C1 segment of cervical spinal cord (tissue), 14 donors: ENCODE measurements around the gene AGAP3.
A peak's percentile ranks its signal among the peaks of the same experiment; 100 is the strongest.

Source experiments
- DNase-seq, 14 donors: peaks; one replicate each; lab custom pipeline; 2025; lab: John Stamatoyannopoulos, UW

AGAP3 gene

GRCh38 chr7:151074817-151075661 lies 11.2 kb upstream of the AGAP3 start:
- DNase-seq = no peak

DNA sequence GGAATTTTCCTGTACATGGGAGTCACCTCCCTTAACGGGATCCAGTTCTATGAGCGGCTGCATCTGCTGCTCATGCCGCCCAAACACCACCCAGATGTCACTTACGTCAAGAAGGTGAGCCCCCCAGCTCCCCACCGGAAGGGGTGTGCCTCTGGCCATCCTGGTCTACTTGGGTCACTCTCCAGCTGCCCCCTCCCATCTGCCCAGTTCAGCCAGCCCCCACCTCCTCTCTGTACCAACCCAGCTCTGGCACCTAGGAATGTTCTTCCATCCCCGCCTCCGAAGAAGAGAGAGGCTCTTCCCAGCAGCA lies 10.7 kb upstream of the AGAP3 start:
- DNase-seq = no peak

DNA sequence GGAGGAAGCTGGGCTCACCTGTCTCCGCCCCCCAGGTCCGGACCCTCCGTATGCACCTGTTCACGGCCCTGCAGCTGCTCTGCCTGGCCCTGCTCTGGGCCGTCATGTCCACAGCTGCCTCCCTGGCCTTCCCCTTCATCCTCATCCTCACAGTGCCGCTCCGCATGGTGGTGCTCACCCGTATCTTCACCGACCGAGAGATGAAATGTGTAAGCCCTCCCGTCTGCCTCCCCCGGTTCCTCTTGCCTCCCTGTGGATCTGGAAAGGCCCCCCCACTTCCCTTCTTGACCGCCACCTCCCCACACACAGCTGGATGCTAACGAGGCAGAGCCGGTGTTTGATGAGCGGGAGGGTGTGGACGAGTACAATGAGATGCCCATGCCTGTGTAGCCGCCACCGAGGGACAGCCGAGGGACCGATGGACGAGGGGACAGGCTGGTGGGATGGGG lies 10.3 kb upstream of the AGAP3 start:
- DNase-seq = no peak

DNA sequence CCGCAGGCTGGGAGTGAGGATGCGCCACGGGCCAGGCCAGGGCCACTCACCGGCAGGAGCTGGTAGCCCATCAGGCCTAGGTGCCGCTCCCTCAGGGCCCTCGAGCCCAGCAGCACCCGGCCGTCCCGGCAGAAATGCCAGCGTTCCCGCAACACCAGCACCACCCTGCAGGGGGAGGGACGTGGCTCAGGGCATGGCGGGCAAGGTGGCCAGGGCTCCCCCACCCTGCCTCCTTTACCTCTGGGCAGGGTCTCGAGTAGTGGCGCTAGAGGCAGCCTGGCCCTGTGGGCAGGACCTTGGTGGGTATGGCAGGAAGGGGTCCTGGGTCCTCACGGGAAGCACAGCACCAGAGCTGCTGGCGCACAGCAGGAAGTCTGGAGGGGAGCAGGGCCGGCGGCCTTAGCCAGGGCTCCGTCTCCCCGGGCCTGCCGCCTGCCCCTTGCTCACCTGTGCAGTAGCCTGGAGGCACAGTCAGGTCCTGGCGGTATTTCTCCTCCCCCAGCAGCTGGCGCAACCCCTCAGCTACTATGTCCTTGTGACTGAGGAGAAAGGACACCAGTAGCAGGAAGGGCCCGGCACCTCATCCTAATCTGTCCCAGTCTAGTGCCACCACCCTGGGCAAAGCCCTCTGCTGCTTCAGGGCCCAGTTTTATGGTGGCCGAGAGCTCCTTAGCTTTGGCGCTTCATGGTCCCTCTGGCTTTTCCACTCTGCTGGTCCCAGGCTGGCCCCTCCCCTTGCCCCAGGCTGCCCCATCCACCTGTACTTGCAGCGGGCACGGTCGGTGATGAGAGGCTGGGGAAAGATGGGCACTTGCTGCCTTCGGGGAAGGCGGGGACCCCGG lies 9.2 kb upstream of the AGAP3 start:
- DNase-seq = no peak

DNA sequence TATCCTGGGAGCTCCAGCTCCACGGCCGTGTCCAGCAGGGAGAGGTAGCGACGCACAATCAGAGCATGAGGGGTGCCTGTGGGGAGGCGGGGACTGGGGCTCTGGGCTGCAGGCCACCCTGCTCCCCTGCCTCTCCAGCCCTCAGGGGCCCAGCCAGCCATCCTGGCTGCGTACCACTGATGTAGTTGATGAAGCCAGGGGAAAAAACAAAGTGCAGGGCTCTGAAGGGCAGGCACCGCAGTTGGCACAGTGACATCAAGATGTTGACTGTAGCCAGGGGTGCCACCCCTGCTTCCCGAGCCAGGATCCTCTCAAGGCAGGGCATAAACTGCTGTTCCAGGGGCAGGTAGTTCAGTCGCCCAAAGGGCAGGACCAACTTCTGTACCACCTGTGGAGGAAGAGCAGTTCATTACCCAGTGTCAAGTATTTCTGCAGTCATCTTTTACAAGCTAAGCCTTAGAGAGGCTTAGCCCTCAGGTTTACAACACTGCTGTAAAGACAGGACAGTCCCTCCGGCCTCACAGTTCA lies 8.5 kb upstream of the AGAP3 start:
- no peak for DNase-seq

GRCh38 chr7:151078233-151079040 lies 7.8 kb upstream of the AGAP3 start:
- no peak for DNase-seq

- DNase-seq = no peak
Measured at GRCh38 chr7:151079199-151079910, 6.9 kb upstream of the AGAP3 start.

- peak in 1 of 14 donors; percentile 52 for DNase-seq
Measured at GRCh38 chr7:151080067-151080521, 6.2 kb upstream of the AGAP3 start.

GRCh38 chr7:151080522-151081169 lies 5.6 kb upstream of the AGAP3 start, which contains the start of gene FASTK:
FASTK (minus strand) TSS chr7:151080809; CDS start chr7:151080766, 43 bp downstream.
- DNase-seq = peak; percentile 37 to 92 (median 84)

DNA sequence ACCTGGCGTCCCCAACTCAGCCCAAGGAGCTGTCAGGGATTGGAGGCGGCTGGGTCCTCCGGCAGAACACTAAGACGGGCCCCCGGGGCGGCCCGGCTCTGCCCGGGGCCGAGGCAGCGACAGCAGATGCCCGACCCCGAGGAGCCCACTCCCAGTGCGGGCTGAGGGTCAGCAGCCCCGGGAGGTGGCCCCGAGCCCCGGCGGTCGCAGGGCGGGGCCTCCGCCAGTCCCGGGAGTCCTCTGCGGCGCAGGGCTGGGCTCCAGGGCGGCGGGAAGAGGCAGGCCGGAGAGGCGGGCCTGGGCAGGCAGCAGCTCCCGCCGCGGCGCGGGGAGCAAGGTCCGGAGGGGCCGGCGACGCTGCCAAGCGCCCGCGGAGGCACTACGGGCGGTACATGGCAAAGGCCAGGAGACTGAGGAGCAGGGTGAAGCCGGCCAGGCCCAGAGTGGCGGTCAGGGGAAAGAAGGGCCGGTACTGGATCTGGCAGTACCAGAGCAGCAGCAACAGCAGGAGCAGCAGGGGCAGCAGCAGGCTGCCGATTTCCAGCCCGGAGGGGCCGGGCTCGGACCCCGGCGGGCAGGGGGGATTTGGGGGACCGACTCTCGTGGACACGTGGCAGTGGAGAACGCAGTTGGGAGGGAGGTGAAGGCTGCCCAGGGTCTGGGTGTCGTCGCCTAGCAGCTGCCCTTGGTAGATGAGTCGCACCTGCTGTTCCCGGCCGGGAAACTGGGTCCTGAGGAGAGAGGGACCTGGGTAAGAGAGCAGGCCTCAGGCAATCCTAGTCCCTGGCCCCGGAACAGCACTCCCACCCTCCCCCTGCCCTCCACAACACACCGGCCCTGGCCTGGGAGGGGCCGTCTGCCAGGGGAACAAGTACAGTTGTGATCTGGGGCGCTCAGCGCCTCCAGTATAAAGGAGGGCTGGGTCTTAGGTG lies 4.8 kb upstream of the AGAP3 start:
- DNase-seq = no peak

DNA sequence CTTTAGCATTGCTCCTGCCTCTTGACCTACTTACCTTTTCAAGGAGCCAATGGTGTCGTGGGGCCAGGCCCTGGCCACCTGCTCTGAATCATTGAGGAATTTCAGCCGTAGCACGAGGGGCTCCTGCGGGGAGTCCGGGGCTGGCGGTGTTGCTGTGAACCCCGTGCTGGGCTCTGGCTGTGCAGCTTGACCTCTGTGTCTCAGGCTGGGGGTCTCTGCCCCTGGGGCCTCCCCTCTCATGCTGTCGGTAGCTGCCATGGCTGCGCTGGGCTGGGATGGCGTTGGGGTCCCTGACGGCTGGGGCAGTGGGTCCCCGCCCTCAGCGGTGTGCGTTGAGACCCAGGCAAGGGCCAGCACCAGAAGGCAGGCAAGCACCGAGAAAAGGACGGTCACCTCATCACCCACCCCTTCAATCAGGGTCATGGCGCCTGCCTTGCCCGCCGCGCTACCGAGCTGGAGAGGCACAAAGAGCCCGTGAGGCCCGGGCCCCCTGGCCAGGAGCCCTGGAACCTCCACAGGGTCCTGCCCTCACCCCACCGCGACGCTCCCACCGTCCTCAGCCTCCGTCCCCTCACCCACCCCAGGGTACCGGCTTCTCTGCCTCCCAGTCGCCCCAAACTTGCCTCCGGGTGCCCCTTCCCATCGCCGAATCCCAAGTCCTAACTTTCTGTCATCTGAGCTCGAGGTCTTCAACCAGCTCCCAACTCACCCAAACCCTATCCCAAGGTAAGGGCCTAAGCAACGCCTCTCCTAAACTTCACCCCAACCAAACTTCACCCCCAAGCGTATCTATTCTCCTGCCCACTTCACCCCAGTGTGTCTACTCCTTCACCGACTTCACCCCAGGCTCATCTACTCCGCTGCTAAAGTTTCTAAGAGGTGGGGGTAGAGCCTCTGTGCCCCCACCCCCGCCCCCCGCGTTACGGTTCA lies 3.9 kb upstream of the AGAP3 start:
- no peak for DNase-seq

DNA sequence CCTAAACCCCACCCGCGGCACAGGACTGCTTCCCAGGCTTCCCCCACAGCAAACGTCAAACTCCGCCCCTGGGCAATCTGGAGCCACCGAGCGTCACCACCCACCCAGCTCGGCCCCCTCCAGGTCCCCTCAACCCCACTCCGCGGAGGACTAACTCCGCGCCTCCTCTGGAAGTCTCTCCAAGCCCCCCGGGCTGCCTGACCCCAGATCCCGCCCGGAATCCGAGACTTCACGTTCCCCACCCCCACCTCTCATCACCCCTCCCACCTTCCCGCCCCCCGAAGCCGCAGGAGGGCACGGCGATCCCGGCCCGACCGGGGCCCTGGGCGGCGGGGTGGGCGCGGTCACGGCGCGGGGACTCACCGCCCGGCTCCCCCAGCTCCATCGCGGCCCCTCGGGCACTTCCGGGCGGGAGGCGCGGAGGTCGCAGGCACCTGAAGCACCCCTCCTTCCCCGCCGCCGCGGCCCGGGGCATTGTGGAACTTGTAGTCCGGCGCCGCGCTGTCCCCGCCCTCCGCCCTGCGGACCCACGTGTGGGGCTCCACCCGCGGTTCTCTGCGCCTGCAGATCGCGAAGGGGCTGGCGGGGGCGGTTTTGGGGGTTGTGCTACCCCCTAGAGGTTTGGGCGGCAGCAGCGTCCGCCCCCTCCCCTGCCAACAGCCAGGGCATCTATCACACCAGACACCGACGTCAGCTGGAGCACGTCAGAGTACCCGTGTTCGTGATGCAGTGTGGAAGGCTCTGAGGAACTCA lies 3.0 kb upstream of the AGAP3 start, which contains the start of gene TMUB1:
TSS of gene TMUB1 (minus strand) at position 423 of the 753 bp plus-strand sequence. CDS start 930 bp downstream, outside the sequence.
- DNase-seq = peak in 13 of 14 donors; percentile 42 to 79 (median 69)

GRCh38 chr7:151083824-151084160 lies 2.5 kb upstream of the AGAP3 start:
- no peak for DNase-seq

DNA sequence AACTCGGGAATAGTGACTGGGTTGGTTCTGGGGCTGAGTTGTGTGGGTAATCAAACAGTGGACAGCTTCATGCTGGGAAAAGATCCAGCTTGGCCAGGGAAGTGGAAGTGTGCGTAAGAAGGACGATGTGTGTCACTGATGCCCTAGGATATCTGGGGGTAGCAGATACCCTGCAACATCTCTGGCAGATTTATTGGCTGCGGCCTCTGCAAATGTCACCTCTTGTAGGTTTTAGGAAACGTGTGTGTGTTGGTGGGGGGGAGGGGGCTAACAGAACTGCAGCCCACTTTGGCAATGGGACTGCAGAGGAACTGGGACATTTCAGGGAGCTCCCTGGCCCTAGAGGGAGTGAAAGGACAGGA lies 965 bp upstream of the AGAP3 start:
- DNase-seq = no peak

- peak in 4 of 14 donors; percentile 42 to 76 (median 59) for DNase-seq
Measured at GRCh38 chr7:151086802-151087244, 548 bp downstream of the AGAP3 start.

- peak in 11 of 14 donors; percentile 41 to 76 (median 53) for DNase-seq
Measured at GRCh38 chr7:151087245-151088018, 1.2 kb downstream of the AGAP3 start.
